Panc1 (cell line): ENCODE results near the gene MYO3B. TPM values are rescaled to one million over a fixed set of nuclear protein-coding genes. Genes with fewer than 3 reads are reported as not detected.

Experiments used
- ATAC-seq: fragments of 200-7000 bp; cut with Tn5 transposase; 2 replicates; pipeline ENCODE4 v1.9.1; 2020; ENCODE audit warnings: mild to moderate bottlenecking, moderate library complexity
- BruUV-seq: library from RNA; stranded (reverse); fragments of 400-500 nt; replicated peaks from 2 replicates; lab custom pipeline; 2021; lab: Mats Ljungman, UMichigan
- CTCF ChIA-PET: fragments of 300-600 bp; sonication (Branson Sonifier 250); formaldehyde crosslinking; loops from one replicate; lab custom pipeline; 2022; ENCODE audit warnings: antibody characterized with exemption; lab: Charles Lee
- POLR2A ChIA-PET: fragments of 300-600 bp; sonication (Branson Sonifier 250); formaldehyde crosslinking; loops from one replicate; lab custom pipeline; 2022; ENCODE audit warnings: antibody characterized with exemption; lab: Charles Lee
- DNase-seq: peaks from one replicate; pipeline ENCODE4 v3.0.0-alpha.2; 2010; ENCODE audit warnings: low read depth, low spot score
- H3K27ac ChIP-seq: 2 replicates; pipeline ENCODE4 v1.5.1; 2011; ENCODE audit warnings: mild to moderate bottlenecking, low read length, inconsistent platforms
- H3K27me3 ChIP-seq: fragments of 200-500 bp; sonication (Bioruptor generic); 2 replicates; pipeline ENCODE4 v1.6.0; 2014; ENCODE audit warnings: low read length, inconsistent platforms; ENCODE audit not compliant: control insufficient read depth, insufficient read depth
- H3K36me3 ChIP-seq: fragments of 200-500 bp; sonication (Bioruptor generic); 2 replicates; pipeline ENCODE4 v1.5.1; 2014; ENCODE audit warnings: inconsistent platforms, mild to moderate bottlenecking, low read length, moderate library complexity; ENCODE audit not compliant: control insufficient read depth, insufficient read depth
- H3K4me1 ChIP-seq: 2 replicates; pipeline ENCODE4 v1.5.1; 2011; ENCODE audit warnings: inconsistent platforms, mild to moderate bottlenecking, low read length, moderate library complexity; ENCODE audit not compliant: control insufficient read depth, insufficient read depth
- H3K4me3 ChIP-seq, 2 experiments: 2 replicates each; pipeline ENCODE4 v1.5.1; 2011 to 2012; ENCODE audit warnings: low read depth in 2 of 2, low read length in 2 of 2, mild to moderate bottlenecking in 2 of 2, inconsistent platforms in 1 of 2, moderate library complexity in 1 of 2
- H3K9me3 ChIP-seq: fragments of 200-500 bp; sonication (Bioruptor generic); 2 replicates; pipeline ENCODE4 v1.5.1; 2014; ENCODE audit warnings: low read depth, mild to moderate bottlenecking, inconsistent platforms, low read length, moderate library complexity; ENCODE audit not compliant: control insufficient read depth, insufficient read depth
- CTCF ChIP-seq: fragments of 450-650 bp; IDR thresholded peaks from 2 replicates; pipeline ENCODE4 v1.5.1; 2017; ENCODE audit warnings: mild to moderate bottlenecking
- POLR2AphosphoS5 ChIP-seq: IDR thresholded peaks from 2 replicates; pipeline ENCODE4 v1.6.1; 2012; ENCODE audit warnings: mild to moderate bottlenecking, low read depth, low read length, moderate library complexity
- REST ChIP-seq, 2 experiments: IDR thresholded peaks; 2 replicates each; pipeline ENCODE4 v1.6.1; 2011 to 2012; ENCODE audit warnings: low read depth in 2 of 2, control low read depth in 1 of 2, low read length in 1 of 2, mild to moderate bottlenecking in 1 of 2, moderate library complexity in 1 of 2; ENCODE audit not compliant: insufficient read depth in 1 of 2
- SIN3A ChIP-seq: IDR thresholded peaks from 2 replicates; pipeline ENCODE4 v1.6.1; 2012; ENCODE audit warnings: low read depth, mild to moderate bottlenecking, low read length, moderate library complexity, borderline replicate concordance; ENCODE audit not compliant: insufficient read depth
- TCF7L2 ChIP-seq: IDR thresholded peaks from 2 replicates; pipeline ENCODE4 v1.6.1; 2011; ENCODE audit warnings: mild to moderate bottlenecking, low read depth, low read length, inconsistent platforms
- in situ Hi-C: cut with HindIII; loops from 2 replicates; pipeline ENCODE4 v1.10.0; 2016; ENCODE audit warnings: low sequenced_read_pairs, low pct_unique_long_range_greater_than_20kb
- intact Hi-C: fragments of 100-400 bp; cut with micrococcal nuclease; formaldehyde crosslinking; loops from one replicate; pipeline ENCODE4 v1.10.0; 2022; ENCODE audit not compliant: unreplicated experiment
- total RNA-seq: library from RNA; stranded (reverse); gene quantifications from one replicate; pipeline ENCODE4 v1.2.1, GENCODE V29; 2021; ENCODE audit not compliant: unreplicated experiment

The MYO3B gene
- total RNA-seq, 1 experiment from 2014 or later = 0.05 TPM

- in situ Hi-C loops = no loop called here
These were observed 40.5 kb downstream of the MYO3B start for GRCh38 chr2:170218456-170218855.

GRCh38 chr2:170218931-170219330 is 41.0 kb downstream of the MYO3B start:
- H3K9me3 ChIP-seq = no peaks in the 10 kb centered on the region
- no peaks in the 10 kb centered on the region for H3K27me3 ChIP-seq
- no peaks in the 10 kb centered on the region for H3K36me3 ChIP-seq
- ChIA-PET CTCF (no interaction called here), POLR2A (no interaction called here)
- in situ Hi-C loops (no loop called here), intact Hi-C loops (no loop called here)
- no peaks in the 10 kb centered on the region; the same call in 1 of the 2 replicates for H3K4me1 ChIP-seq
- no peak for DNase-seq
- no peak overlapping the region for H3K27ac ChIP-seq
- BruUV-seq = no TSS peak
- no peak overlapping the region for H3K4me3 ChIP-seq
- no peak for TF ChIP-seq TCF7L2
- TF ChIP-seq REST (IDR thresholded peaks at IDR 0.05; ENCODE audit: insufficient read depth in 1 of 2, low read depth in 2 of 2, low read length in 1 of 2) = no peak
- no peak for TF ChIP-seq CTCF
- TF ChIP-seq POLR2AphosphoS5 = no peak
- ATAC-seq = no peak

More at GRCh38 chr2:170218456-170218855, 40.5 kb downstream of the MYO3B start:
- ChIA-PET CTCF (no interaction called here), POLR2A (no interaction called here)
- no peak overlapping the region for H3K27ac ChIP-seq
- no peaks in the 10 kb centered on the region; the same call in 1 of the 2 replicates for H3K4me1 ChIP-seq
- DNase-seq (no peak), ATAC-seq (no peak)
- H3K27me3 ChIP-seq = no peaks in the 10 kb centered on the region
- no peaks in the 10 kb centered on the region for H3K9me3 ChIP-seq
- H3K4me3 ChIP-seq = no peak overlapping the region
- no TSS peak for BruUV-seq
- TF ChIP-seq REST (IDR thresholded peaks at IDR 0.05; ENCODE audit: insufficient read depth in 1 of 2, low read depth in 2 of 2, low read length in 1 of 2) (no peak), CTCF (no peak), TCF7L2 (no peak), SIN3A (no peak), POLR2AphosphoS5 (no peak)
- intact Hi-C loops = no loop called here
- H3K36me3 ChIP-seq = no peaks in the 10 kb centered on the region
